Endothelial cell of hepatic sinusoid (primary cell): ENCODE measurements around the gene RASA3.
"Not testable (repeated sequence)": the region's sequence is repeated elsewhere in the genome, so short reads cannot be mapped to it uniquely, and the experiment has no call there.

Source experiments
- in situ Hi-C: cut with HindIII; loops from 2 replicates; pipeline ENCODE4 v1.10.0; 2017; ENCODE audit warnings: low sequenced_read_pairs

Gene RASA3

GRCh38 chr13:114025714-114026431 is 106.5 kb downstream of the RASA3 start:
- in situ Hi-C loops, result no loop called here

- in situ Hi-C loops, result no loop called here
Observed at GRCh38 chr13:114025405-114025713, 107.1 kb downstream of the RASA3 start.

GRCh38 chr13:114024603-114025404 is 107.6 kb downstream of the RASA3 start:
- in situ Hi-C loops, result no loop called here

GRCh38 chr13:114023716-114024602 is 108.5 kb downstream of the RASA3 start:
- in situ Hi-C loops, result no loop called here

GRCh38 chr13:114022876-114023275 is 109.5 kb downstream of the RASA3 start:
- in situ Hi-C loops, result no loop called here

- in situ Hi-C loops, result no loop called here
Observed at GRCh38 chr13:114022309-114022669, 110.1 kb downstream of the RASA3 start.

- in situ Hi-C loops, result no loop called here
Observed at GRCh38 chr13:114021464-114022308, 110.7 kb downstream of the RASA3 start.

- in situ Hi-C loops, result no loop called here
Observed at GRCh38 chr13:114020750-114021463, 111.5 kb downstream of the RASA3 start.

GRCh38 chr13:114020134-114020533 is 112.3 kb downstream of the RASA3 start:
- in situ Hi-C loops, result not testable (repeated sequence)

GRCh38 chr13:114019367-114019766 is 113.1 kb downstream of the RASA3 start:
- in situ Hi-C loops, result no loop called here

GRCh38 chr13:114018461-114019055 is 113.9 kb downstream of the RASA3 start:
- in situ Hi-C loops, result no loop called here

- in situ Hi-C loops, result no loop called here
Observed at GRCh38 chr13:114017966-114018365, 114.5 kb downstream of the RASA3 start.

GRCh38 chr13:114017028-114017630 is 115.3 kb downstream of the RASA3 start:
- in situ Hi-C loops, result no loop called here

GRCh38 chr13:114016321-114017027 is 115.9 kb downstream of the RASA3 start:
- in situ Hi-C loops, result no loop called here

- in situ Hi-C loops, result no loop called here
Observed at GRCh38 chr13:114015969-114016295, 116.5 kb downstream of the RASA3 start.

- in situ Hi-C loops, result no loop called here
Observed at GRCh38 chr13:114015111-114015968, 117.1 kb downstream of the RASA3 start.

GRCh38 chr13:114013952-114014629 is 118.3 kb downstream of the RASA3 start:
- in situ Hi-C loops, result no loop called here
